ENCODE data around the gene RPL23. TPM values are rescaled to one million over a fixed set of nuclear protein-coding genes. Genes with fewer than 3 reads are reported as not detected.

Gene RPL23
- polyA plus RNA-seq, 1 of the 3 experiments (the other 2 are of a cell fraction) = 2,658 TPM

DNA sequence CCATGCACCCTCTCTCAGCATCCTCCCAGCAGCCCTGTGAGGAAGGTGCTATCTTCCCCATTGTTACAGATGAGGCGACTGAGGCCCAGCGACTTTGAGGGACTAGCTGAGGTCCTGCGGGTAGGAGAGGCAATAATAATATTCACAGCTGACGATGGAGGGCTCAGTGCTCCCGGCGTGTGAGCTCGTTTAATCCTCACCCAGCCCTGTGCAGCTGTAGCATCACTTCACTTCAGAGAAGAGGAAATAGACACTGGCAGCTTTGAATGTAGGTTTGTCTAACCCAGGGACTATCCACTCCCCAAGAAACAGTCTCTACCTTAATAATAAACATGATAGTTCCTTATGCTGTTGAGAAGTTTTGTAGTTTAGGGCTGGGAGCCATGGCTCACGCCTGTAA, 37.9 kb upstream of the RPL23 start:
- H3K4me1 ChIP-seq (ENCODE audit: control insufficient read depth in 1 of 2, insufficient read depth in 2 of 2, low read depth in 1 of 2, low read length in 1 of 2) = peaks cover 0 to 12% of the 10 kb centered on the region in 2 experiments; a peak in 1 of 4 replicates
- no peak overlapping the region for H3K4me3 ChIP-seq (ENCODE audit: low read depth in 2 of 2, low read length in 1 of 2)
- H3K9me2 ChIP-seq = no peaks in the 10 kb centered on the region
- no peak for DNase-seq
- H3K79me2 ChIP-seq (ENCODE audit: insufficient read depth) = peaks cover 87% of the 10 kb centered on the region
- H3K9me3 ChIP-seq = no peaks in the 10 kb centered on the region
- H4K20me1 ChIP-seq (ENCODE audit: insufficient read depth) = peaks cover 77% of the 10 kb centered on the region
- POLR2A ChIA-PET = no interaction called here
- no peaks in the 10 kb centered on the region for H3K27me3 ChIP-seq (ENCODE audit: insufficient read depth)
- H3K9ac ChIP-seq = no peak overlapping the region
- 94% methylated on average over 8 of the region's 8 CpGs for WGBS (ENCODE audit: low lambda C conversion rate)
- H3K4me2 ChIP-seq = no peak overlapping the region
- H3F3A ChIP-seq (replicated peaks; ENCODE audit: insufficient read depth) = peaks cover 7% of the 10 kb centered on the region
- H2AFZ ChIP-seq (ENCODE audit: low read depth) = no peak overlapping the region
- TF ChIP-seq ZBTB33 (IDR thresholded peaks at IDR 0.05; ENCODE audit: borderline replicate concordance, low read depth) (no peak), FOXM1 (IDR thresholded peaks at IDR 0.05; ENCODE audit: low read depth) (no peak), RXRA (IDR thresholded peaks at IDR 0.05; ENCODE audit: borderline replicate concordance, low read depth) (no peak), JUND (IDR thresholded peaks at IDR 0.05) (no peak), TAF1 (IDR thresholded peaks at IDR 0.05; ENCODE audit: borderline replicate concordance, low read depth, low read length) (no peak), USF1 (IDR thresholded peaks at IDR 0.05; ENCODE audit: borderline replicate concordance, low read depth) (no peak), FOSL2 (IDR thresholded peaks at IDR 0.05; ENCODE audit: borderline replicate concordance, low read depth) (no peak), USF2 (IDR thresholded peaks at IDR 0.05; ENCODE audit: borderline replicate concordance, low read depth, low read length) (no peak), POLR2AphosphoS5 (IDR thresholded peaks at IDR 0.05; ENCODE audit: low read depth, low read length) (no peak), NRF1 (IDR thresholded peaks at IDR 0.05; ENCODE audit: low read depth, low read length) (no peak), RFX5 (IDR thresholded peaks at IDR 0.05; ENCODE audit: low read length) (no peak), RCOR1 (IDR thresholded peaks at IDR 0.05; ENCODE audit: low read length) (no peak), MEF2A (IDR thresholded peaks at IDR 0.05; ENCODE audit: borderline replicate concordance, low read depth) (no peak), CHD2 (IDR thresholded peaks at IDR 0.05; ENCODE audit: low read length, partially characterized antibody) (no peak), MAX (IDR thresholded peaks at IDR 0.05; ENCODE audit: low read depth) (no peak), FOXJ3 (CRISPR knock-in tag; IDR thresholded peaks at IDR 0.05) (no peak), EP300 (IDR thresholded peaks at IDR 0.05; ENCODE audit: borderline replicate concordance in 1 of 2, low read depth in 1 of 2, low read length in 1 of 2) (no peak)
- TF ChIP-seq, protein P1, sequence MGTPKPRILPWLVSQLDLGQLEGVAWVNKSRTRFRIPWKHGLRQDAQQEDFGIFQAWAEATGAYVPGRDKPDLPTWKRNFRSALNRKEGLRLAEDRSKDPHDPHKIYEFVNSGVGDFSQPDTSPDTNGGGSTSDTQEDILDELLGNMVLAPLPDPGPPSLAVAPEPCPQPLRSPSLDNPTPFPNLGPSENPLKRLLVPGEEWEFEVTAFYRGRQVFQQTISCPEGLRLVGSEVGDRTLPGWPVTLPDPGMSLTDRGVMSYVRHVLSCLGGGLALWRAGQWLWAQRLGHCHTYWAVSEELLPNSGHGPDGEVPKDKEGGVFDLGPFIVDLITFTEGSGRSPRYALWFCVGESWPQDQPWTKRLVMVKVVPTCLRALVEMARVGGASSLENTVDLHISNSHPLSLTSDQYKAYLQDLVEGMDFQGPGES (IDR thresholded peaks at IDR 0.05; ENCODE audit: low read depth, low read length) = no peak
- TF ChIP-seq, protein P2, sequence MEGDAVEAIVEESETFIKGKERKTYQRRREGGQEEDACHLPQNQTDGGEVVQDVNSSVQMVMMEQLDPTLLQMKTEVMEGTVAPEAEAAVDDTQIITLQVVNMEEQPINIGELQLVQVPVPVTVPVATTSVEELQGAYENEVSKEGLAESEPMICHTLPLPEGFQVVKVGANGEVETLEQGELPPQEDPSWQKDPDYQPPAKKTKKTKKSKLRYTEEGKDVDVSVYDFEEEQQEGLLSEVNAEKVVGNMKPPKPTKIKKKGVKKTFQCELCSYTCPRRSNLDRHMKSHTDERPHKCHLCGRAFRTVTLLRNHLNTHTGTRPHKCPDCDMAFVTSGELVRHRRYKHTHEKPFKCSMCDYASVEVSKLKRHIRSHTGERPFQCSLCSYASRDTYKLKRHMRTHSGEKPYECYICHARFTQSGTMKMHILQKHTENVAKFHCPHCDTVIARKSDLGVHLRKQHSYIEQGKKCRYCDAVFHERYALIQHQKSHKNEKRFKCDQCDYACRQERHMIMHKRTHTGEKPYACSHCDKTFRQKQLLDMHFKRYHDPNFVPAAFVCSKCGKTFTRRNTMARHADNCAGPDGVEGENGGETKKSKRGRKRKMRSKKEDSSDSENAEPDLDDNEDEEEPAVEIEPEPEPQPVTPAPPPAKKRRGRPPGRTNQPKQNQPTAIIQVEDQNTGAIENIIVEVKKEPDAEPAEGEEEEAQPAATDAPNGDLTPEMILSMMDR (IDR thresholded peaks at IDR 0.05) = no peak
- no peak overlapping the region for H3K27ac ChIP-seq (ENCODE audit: low read depth in 2 of 2, low read length in 1 of 2)
- CTCF ChIA-PET = no interaction called here
- peaks cover 38 to 60% of the 10 kb centered on the region in 2 experiments for H3K36me3 ChIP-seq (replicated peaks in 1 of 2; ENCODE audit: control insufficient read depth in 1 of 2, insufficient read depth in 2 of 2, low read length in 1 of 2)
